Neuron (in vitro differentiated cells): ENCODE measurements around the gene INSM1.

Experiments used
- H2AFZ ChIP-seq: one replicate; pipeline ENCODE4 v1.6.1; 2013; ENCODE audit warnings: low read depth, mild to moderate bottlenecking, inconsistent platforms, low read length, moderate library complexity
- H3K27me3 ChIP-seq: one replicate; pipeline ENCODE4 v1.6.1; 2013; ENCODE audit warnings: low read length; ENCODE audit not compliant: insufficient read depth
- H3K36me3 ChIP-seq: one replicate; pipeline ENCODE4 v1.6.1; 2013; ENCODE audit warnings: low read length; ENCODE audit not compliant: insufficient read depth
- H3K4me1 ChIP-seq: one replicate; pipeline ENCODE4 v1.6.1; 2013; ENCODE audit warnings: low read length; ENCODE audit not compliant: insufficient read depth
- H3K4me3 ChIP-seq: 2 replicates; pipeline ENCODE4 v1.5.1; 2013; ENCODE audit warnings: mild to moderate bottlenecking, low read length, moderate library complexity
- H3K9me3 ChIP-seq: one replicate; pipeline ENCODE4 v1.6.1; 2013; ENCODE audit warnings: low read length

The INSM1 gene

DNA sequence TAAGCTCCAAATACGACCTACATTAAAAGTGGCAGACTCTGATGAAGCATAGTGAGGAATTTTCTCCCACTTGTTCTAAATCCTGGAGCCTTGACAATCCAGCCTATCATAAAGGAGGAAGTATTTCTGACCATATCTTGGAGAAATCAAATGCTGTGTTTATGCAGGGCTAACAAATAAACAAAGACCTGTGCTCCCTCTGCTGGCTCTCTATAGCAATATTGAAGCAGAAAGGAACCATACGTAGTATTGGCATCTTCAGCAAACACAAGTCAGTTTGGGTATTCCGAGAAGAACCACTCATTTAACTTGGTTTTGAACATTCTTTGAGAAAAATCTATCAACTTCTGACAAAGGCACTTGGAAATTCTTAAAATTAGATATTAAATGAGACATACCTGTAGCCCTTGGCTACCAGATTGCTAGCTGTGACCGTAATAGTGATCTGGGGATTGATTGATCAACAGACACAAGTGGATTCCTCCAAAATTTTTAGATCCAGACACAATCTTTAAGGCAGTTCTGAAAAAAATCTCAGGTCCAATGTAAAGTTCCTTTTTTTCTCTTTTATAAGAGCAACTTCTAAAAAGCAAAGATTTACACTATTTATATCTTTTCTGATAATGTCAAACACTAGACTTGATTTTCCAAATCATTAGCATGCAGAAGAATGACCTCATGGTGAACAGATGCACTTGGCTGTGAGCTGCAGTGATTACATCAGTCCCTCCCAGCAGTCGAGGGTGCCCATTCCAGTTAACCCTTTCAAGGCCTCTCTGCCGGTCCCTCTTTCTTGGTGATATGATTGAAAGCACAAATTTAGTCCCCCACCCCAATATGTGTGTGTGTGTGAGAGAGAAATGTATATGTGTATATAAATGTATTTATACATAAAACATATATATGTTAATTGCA lies 40.2 kb downstream of the INSM1 start:
- H3K4me3 ChIP-seq = no peak overlapping the region
- peaks cover 5% of the 10 kb centered on the region for H3K27me3 ChIP-seq
- no peaks in the 10 kb centered on the region for H3K9me3 ChIP-seq
- no peaks in the 10 kb centered on the region for H3K36me3 ChIP-seq
- peaks cover 49% of the 10 kb centered on the region for H3K4me1 ChIP-seq
- no peak overlapping the region for H2AFZ ChIP-seq

DNA sequence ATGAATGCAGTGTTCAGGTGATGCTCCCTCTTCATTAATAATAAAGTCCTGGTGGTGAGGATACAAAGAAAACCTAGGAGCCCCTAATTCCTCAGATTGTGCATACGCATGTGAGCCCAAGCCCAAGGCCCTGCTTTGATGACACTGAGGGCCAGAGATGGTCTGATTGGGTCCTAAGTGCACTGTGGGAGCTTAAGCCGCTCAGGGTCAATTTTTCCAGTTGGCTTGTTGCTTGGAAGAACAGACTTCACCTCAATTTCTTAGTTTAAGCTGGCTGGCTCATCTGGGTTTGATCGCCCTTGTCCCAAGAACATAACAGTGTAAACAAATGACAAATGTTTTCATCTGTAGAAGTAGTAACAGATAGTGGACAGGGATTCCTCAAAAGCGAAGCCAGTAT lies 41.4 kb downstream of the INSM1 start:
- peaks cover 5% of the 10 kb centered on the region for H3K27me3 ChIP-seq
- no peak overlapping the region for H2AFZ ChIP-seq
- H3K4me1 ChIP-seq = peaks cover 61% of the 10 kb centered on the region
- H3K9me3 ChIP-seq = no peaks in the 10 kb centered on the region
- no peak overlapping the region for H3K4me3 ChIP-seq
- no peaks in the 10 kb centered on the region for H3K36me3 ChIP-seq

GRCh38 chr20:20410678-20411077 lies 42.8 kb downstream of the INSM1 start:
- Histone ChIP-seq H3K9me3 (no peaks in the 10 kb centered on the region), H2AFZ (no peak overlapping the region), H3K36me3 (no peaks in the 10 kb centered on the region), H3K4me3 (peak overlapping the region; percentile 0), H3K27me3 (peaks cover 5% of the 10 kb centered on the region), H3K4me1 (peaks cover 71% of the 10 kb centered on the region)

DNA sequence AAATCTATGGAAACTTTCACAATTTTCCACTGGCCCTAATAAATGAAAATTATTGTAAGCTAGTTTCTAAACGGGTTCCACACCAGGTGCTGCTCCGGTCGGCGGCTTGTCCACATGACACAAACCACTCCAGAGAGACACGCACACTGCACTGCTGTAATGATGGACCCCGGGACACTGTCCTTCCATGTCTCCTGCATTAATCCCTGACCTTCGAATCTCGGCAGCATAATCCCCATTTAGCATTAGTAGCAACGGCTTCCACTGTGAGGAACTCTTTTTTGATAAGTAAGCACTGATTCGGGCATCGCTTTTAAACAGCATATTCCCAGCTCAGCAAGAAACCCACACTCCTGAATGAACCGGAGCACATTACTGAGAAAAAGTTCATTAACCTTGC lies 43.5 kb downstream of the INSM1 start:
- H3K9me3 ChIP-seq = no peaks in the 10 kb centered on the region
- H3K4me3 ChIP-seq = peak overlapping the region; percentile 27
- H3K4me1 ChIP-seq = peaks cover 71% of the 10 kb centered on the region
- no peak overlapping the region for H2AFZ ChIP-seq
- peaks cover 5% of the 10 kb centered on the region for H3K27me3 ChIP-seq
- H3K36me3 ChIP-seq = no peaks in the 10 kb centered on the region

DNA sequence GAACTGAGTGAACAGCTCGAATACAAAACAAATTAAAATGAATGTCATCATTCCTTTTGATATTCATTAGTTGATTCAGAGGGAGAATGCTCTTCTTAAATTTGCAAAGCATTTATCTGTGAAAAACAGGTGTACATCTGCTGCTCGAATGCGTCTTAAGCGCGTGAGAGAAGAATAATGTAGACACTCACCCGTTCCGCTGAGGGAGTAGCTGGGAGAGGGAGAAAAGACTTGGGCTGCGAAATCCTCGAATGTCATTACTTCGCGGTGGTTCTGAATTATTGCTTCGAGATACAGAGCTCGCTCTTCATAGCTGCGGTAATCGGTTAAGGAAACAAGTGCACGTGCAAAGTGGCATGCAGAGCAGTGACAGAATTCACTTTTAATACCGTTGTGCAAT lies 43.9 kb downstream of the INSM1 start:
- Histone ChIP-seq H3K4me3 (peak overlapping the region; percentile 27), H3K36me3 (no peaks in the 10 kb centered on the region), H2AFZ (no peak overlapping the region), H3K9me3 (no peaks in the 10 kb centered on the region), H3K4me1 (peaks cover 71% of the 10 kb centered on the region), H3K27me3 (peaks cover 5% of the 10 kb centered on the region)

DNA sequence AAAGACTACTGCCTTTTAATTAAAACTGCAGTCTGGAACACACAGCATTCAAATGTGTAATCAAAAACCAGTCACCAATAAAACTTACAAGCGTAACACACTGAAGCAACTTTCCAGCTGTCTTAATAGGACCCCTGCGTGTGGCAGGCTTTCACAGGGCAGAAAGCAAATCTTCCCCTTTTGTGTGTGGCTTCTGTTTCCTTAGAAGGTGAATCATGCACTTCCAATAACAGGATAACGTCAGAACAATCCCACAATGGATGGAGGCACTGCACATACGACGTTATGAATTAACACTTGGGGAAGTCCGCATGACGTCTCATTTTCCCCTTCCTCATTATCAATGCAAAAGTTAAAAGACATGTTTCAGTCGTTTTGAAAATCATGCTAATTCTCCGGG lies 44.8 kb downstream of the INSM1 start:
- no peak overlapping the region for H2AFZ ChIP-seq
- H3K9me3 ChIP-seq = no peaks in the 10 kb centered on the region
- H3K36me3 ChIP-seq = no peaks in the 10 kb centered on the region
- H3K27me3 ChIP-seq = peaks cover 5% of the 10 kb centered on the region
- peaks cover 71% of the 10 kb centered on the region for H3K4me1 ChIP-seq
- H3K4me3 ChIP-seq = no peak overlapping the region

DNA sequence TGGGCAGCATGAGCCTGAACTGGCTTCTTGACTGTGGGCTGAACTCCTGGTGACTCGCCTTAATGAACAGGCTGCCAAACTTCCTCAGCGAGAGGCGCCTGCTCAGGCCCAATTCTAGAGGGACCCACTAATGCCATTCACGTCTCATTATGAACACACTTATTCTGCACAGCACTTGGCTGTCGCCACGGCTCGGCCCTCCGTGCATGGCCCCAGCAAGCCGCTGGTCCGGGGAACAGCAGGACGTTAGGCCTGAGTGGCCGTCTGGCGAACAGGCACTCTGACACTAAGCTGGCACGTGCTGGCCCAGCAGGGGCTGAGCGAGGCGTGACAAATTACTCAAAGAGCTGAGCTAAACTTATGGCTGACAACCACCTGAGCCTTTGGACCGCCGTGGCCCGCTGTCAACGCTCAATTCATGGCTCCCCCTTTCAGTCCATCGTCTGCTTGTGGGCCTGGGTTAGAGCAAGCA lies 45.9 kb downstream of the INSM1 start:
- Histone ChIP-seq H3K4me1 (peaks cover 65% of the 10 kb centered on the region), H2AFZ (no peak overlapping the region)

DNA sequence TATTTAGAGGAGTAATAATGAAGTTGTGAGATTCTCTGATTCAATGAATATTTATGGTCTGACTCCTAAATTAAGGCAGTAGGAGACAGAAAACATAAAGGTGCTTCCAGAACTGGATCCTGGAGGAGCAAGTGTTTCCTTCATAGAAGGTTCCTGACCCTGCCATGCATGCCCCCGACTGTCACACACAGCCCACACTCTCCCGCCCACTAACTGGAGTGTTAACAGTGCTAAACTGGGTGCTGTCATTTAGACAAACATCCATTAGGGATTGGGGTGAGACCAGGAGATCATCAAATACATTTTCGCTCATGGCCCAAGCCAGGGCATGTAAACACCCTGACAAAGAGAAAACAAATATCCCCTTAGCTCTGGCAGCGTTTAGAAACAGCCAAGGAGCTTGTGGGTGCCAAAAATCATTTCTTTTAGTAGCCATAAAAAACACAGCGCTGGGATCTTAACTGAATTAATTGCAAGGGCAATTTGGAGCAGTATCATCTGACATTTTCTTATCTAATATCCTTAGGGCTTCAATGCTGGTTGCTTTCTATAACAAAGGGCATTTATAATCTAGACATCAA lies 46.8 kb downstream of the INSM1 start:
- no peaks in the 10 kb centered on the region for H3K9me3 ChIP-seq
- no peak overlapping the region for H2AFZ ChIP-seq
- H3K36me3 ChIP-seq = no peaks in the 10 kb centered on the region
- H3K4me1 ChIP-seq = peaks cover 56% of the 10 kb centered on the region
- peaks cover 3% of the 10 kb centered on the region for H3K27me3 ChIP-seq
- H3K4me3 ChIP-seq = no peak overlapping the region

More for the DNA sequence above, 45.9 kb downstream of the INSM1 start:
- H3K9me3 ChIP-seq = no peaks in the 10 kb centered on the region
- H3K4me3 ChIP-seq = no peak overlapping the region
- H3K27me3 ChIP-seq = peaks cover 5% of the 10 kb centered on the region
- H3K36me3 ChIP-seq = no peaks in the 10 kb centered on the region

DNA sequence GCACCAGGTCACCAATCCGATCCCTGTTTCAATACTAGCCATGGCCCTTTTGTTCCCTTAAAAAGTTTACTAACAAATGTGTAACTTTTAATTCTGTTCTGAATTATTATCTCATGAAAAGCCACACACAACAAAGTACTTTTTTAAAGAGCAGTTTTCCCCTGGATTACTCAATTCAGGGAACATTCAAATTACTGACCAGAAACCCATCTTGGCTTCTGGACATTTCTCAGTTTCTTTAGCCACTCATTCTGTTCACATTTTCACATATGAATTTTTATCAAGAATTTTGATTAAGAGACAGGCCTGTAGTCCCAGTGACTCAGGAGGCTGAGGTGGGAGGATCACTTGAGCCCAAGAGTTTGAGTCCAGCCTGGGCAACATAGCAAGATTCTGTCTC lies 47.4 kb downstream of the INSM1 start:
- Histone ChIP-seq H3K27me3 (no peaks in the 10 kb centered on the region), H3K4me3 (no peak overlapping the region), H3K9me3 (no peaks in the 10 kb centered on the region), H2AFZ (no peak overlapping the region), H3K36me3 (no peaks in the 10 kb centered on the region), H3K4me1 (peaks cover 50% of the 10 kb centered on the region)

DNA sequence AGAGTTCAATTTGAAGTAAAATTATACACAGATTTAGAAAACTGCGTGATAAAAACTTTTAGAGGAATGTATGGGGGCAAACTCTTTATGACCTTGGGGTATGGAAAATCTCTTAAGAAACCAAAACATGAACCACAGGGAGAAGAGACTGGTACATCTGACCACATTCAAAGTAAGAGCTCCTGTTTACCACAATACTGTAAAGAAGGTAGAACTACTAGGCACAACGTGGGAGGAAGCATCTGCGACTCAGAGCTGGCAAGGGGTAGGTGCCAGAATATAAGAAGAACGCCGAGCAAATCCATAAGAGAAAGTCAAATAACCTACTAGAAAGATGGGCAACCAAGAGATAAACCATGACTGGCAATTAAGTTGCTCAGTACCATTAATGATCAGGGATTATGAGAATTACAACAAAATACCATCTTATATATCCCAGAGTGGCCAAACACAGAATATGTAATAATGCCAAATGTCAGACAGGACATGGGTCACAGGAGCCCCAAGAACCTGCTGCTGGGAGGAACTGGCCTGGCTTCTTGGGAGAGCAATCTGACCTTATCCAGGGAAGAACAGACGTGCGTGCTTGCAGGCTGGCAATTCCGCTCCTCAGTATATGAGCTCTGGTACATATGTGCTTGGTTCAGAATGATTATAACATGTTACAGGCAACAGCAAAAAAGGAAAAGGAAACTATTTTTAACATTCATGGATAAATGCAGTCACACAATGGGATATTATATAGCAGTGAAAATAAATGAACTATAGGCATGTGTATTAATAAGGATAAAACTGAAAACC lies 50.2 kb downstream of the INSM1 start:
- Histone ChIP-seq H3K4me3 (no peak overlapping the region), H3K36me3 (no peaks in the 10 kb centered on the region), H3K9me3 (no peaks in the 10 kb centered on the region), H3K27me3 (no peaks in the 10 kb centered on the region), H2AFZ (no peak overlapping the region), H3K4me1 (peaks cover 23% of the 10 kb centered on the region)
